Heart right ventricle (tissue), 16 donors: Measurements from ENCODE around the gene ZFYVE27. TPM values are rescaled to one million over a fixed set of nuclear protein-coding genes. Genes with fewer than 3 reads are reported as not detected.

Experiments
- ATAC-seq, 8 donors: fragments of 200-7000 bp; cut with Tn5 transposase; one replicate each; pipeline ENCODE4 v1.9.1; 2020; ENCODE audit warnings: mild to moderate bottlenecking in 8 of 8, moderate library complexity in 8 of 8, moderate number of reproducible peaks in 1 of 8
- DNase-seq, 2 donors: peaks; one replicate each; pipeline ENCODE4 v3.0.0-alpha.2; 2020
- H3K27ac ChIP-seq, 10 donors: fragments of 200-600 bp; sonication (generic) in 2 of 10; one replicate each; pipeline versions ENCODE4 v1.5.0 to v1.8.0; 2020 to 2022; ENCODE audit warnings: mild to moderate bottlenecking in 3 of 10
- H3K27me3 ChIP-seq, 7 donors: fragments of 200-600 bp; one replicate each; pipeline ENCODE4 v1.8.0; 2021 to 2022; ENCODE audit warnings: mild to moderate bottlenecking in 2 of 7
- H3K36me3 ChIP-seq, 9 donors: fragments of 200-600 bp; sonication (generic) in 1 of 9; one replicate each; pipeline versions ENCODE4 v1.5.0 to v1.8.0; 2020 to 2022; ENCODE audit warnings: mild to moderate bottlenecking in 2 of 9
- H3K4me1 ChIP-seq, 9 donors: fragments of 200-600 bp; sonication (generic) in 1 of 9; one replicate each; pipeline versions ENCODE4 v1.5.0 to v1.8.0; 2020 to 2022; ENCODE audit warnings: mild to moderate bottlenecking in 4 of 9
- H3K4me3 ChIP-seq, 10 donors: fragments of 200-600 bp; sonication (generic) in 2 of 10; one replicate each; pipeline versions ENCODE4 v1.5.0 to v1.8.0; 2020 to 2022; ENCODE audit warnings: mild to moderate bottlenecking in 7 of 10, moderate library complexity in 2 of 10
- H3K9me3 ChIP-seq, 11 donors: fragments of 200-600 bp in 10 of 11; sonication (generic) in 2 of 11; one replicate each; pipeline versions ENCODE4 v1.5.0 to v1.8.0; 2013 to 2022; ENCODE audit warnings: mild to moderate bottlenecking in 2 of 11, control low read depth in 1 of 11, moderate library complexity in 1 of 11
- CTCF ChIP-seq, 9 donors: fragments of 200-600 bp; sonication (generic) in 2 of 9; IDR thresholded peaks; one replicate each; pipeline versions ENCODE4 v1.5.0 to v1.8.0; 2021 to 2022; ENCODE audit warnings: antibody characterized with exemption in 9 of 9, mild to moderate bottlenecking in 5 of 9, moderate library complexity in 1 of 9
- WGBS, 2 donors: extraction: QIAGEN DNeasy Blood & Tissue Kit; methylation state at CpG; one replicate each; pipeline ENCODE4 v1.1.7; 2013; ENCODE audit warnings: inconsistent platforms in 1 of 2; 5-methylcytosine and 5-hydroxymethylcytosine counted together
- intact Hi-C, 10 donors: fragments of 100-400 bp; cut with DNase I; formaldehyde crosslinking; loops; one replicate each; pipeline versions ENCODE4 v1.11.1 to v1.14.2; 2022
- polyA plus RNA-seq, 2 donors: library from polyadenylated mRNA; stranded (reverse); fragments of 200-250 nt; gene quantifications; one replicate each; pipeline ENCODE4 v1.2.3, GENCODE V29; 2013
- total RNA-seq, 10 donors: library from RNA; stranded (reverse); fragmentation: NEBNext Ultra II Directional in 3 of 10; extraction: Animal tissue kit (Norgen Biotek cat#: 25700) in 3 of 10; gene quantifications; one replicate each; pipeline versions ENCODE4 v1.2.1 to v1.2.4, GENCODE V29; 2021 to 2023
- donor health status: Arrhythmogenic right ventricular cardiomyopathy.
- donor health status: ischemic (EF 13 %, LVEDD 7.1; RV severe dilation, severe dysfunction).
- donor health status: healthy with polysubstance abuse.
- donor health status: DM: no; HTN: yes; CAD: no.
- donor health status: DM: no; HTN: no; CAD: no.
- donor health status: ischemic (EF 25% LVEDD 6.9; RV normal size, moderate dysfunction).
- donor health status: ischemic (EF 25% LVEDD 5.7; RV mildly dilated, moderate dysfunction).
- donor health status: healthy.
- donor health status: DM: yes; HTN: yes; CAD: no.
- donor health status: Ischemic cardiomyopathy.
- donor health status: ischemic (EF 35%, LVEDD 5.7; RV mildly dilated, moderate dysfunction).
- donor health status: nonischemic (EF 11% LVEDD 7.7; RV severe dilation, severe dysfunction).
- donor health status: DM: yes; HTN: yes; CAD: no.
- donor health status: PGD.
- donor health status: ischemic (EF 29% LVEDD 5.4; RV normal size, mild dysfunction).
- donor health status: nonischemic (EF 23%, LVEDD 6.1; RV moderate dilation, normal function).

ZFYVE27 gene
- total and polyA plus RNA-seq, 12 donors = 7.5 to 17.6 (median 11.8) TPM

DNA sequence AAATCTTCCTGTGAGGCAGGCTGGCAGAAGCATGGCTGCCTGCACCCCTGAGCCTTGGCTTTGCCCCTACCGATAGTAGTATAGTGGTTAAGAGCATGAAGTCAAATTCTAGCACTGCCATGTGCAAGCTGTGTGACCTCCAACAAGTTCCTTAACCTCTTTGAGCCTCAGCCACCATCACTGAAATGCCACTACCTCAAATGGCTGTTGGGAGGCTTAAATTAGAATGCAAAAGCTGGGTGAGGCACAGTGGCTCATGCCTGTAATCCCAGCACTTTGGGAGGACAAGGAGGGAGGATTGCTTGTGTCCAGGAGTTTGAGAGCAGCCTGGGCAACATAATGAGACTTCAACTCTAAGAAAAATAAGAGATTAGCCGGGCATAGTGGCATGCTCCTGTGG, 26.5 kb downstream of the ZFYVE27 start:
- no peak overlapping the region for H3K4me3 ChIP-seq
- intact Hi-C loops = loop anchor here in 6 of 10 donors (5.0 to 10.0 kb wide), 6 partner anchors 101 to 439 kb away; partner anchors contain the start of gene CRTAC1 (in 1 of the 6)
- no peaks in the 10 kb centered on the region for H3K9me3 ChIP-seq
- DNase-seq (no peak), ATAC-seq (no peak)
- peaks cover 0 to 12% (median 0%) of the 10 kb centered on the region in 9 donors for H3K4me1 ChIP-seq
- 80 to 89% methylated on average over 2 of the region's 2 CpGs for WGBS, 2 donors
- no peaks in the 10 kb centered on the region for H3K27me3 ChIP-seq
- no peak overlapping the region for H3K27ac ChIP-seq
- TF ChIP-seq CTCF (IDR thresholded peaks at IDR 0.05) = no peak
- peaks cover 0 to 43% (median 10%) of the 10 kb centered on the region in 9 donors for H3K36me3 ChIP-seq

DNA sequence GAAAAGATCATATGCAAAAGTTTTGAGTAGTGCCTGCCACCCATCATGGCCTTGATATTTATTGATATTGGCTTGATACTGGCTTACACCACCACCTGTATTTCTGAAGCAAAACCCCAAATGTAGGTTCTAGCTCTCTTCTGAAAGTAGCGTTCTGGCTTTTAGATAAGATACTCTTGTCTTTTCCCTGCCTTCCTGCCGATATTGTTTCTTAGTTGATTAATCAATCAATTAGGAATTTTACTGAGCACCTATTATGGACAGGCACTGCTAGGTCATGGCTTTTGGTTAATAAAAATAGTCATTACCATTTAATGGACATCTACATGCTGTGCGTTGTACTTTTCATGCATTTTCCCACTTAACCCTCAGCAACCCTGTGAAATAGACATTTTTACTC, 27.0 kb downstream of the ZFYVE27 start:
- WGBS, 2 donors = 95% methylated on average over 3 of the region's 3 CpGs
- H3K27ac ChIP-seq = no peak overlapping the region
- no peak for DNase-seq

DNA sequence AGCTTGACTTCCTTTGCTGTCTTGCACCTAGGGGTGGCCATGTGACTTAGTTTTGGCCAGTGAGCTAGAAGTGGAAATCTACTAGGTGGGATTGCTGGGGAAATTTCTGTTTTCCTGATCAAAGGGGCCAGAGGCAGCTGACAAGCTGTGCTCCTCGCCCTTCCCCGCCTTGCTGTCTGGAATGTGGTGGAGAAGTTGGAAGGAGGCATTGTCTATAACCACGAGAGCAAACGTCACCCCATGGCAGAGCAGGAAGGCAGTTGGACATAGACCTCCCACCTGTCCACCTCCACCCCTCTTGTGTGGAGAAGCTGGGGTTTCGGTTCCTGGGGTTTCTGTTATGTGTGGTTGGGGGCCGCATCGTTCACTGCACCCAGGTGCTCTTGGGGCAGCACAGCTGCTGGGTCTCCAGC, 27.6 kb downstream of the ZFYVE27 start:
- intact Hi-C loops = loop anchor here in 6 of 10 donors (5.0 to 10.0 kb wide), 6 partner anchors 100 to 438 kb away; partner anchors contain the start of gene CRTAC1 (in 1 of the 6)
- no peak for ATAC-seq
- 76 to 82% methylated on average over 7 of the region's 7 CpGs for WGBS, 2 donors
- no peak for DNase-seq
- Histone ChIP-seq H3K36me3 (peaks cover 0 to 32% (median 4%) of the 10 kb centered on the region in 9 donors), H3K27me3 (peaks cover 0 to 7% (median under 1%) of the 10 kb centered on the region in 7 donors), H3K9me3 (no peaks in the 10 kb centered on the region), H3K4me3 (no peak overlapping the region), H3K27ac (no peak overlapping the region), H3K4me1 (peaks cover 0 to 11% (median 0%) of the 10 kb centered on the region in 9 donors)
- TF ChIP-seq CTCF (IDR thresholded peaks at IDR 0.05) = no peak

More for the DNA sequence above, 27.0 kb downstream of the ZFYVE27 start:
- Histone ChIP-seq H3K4me3 (no peak overlapping the region), H3K9me3 (no peaks in the 10 kb centered on the region), H3K4me1 (peaks cover 0 to 12% (median 0%) of the 10 kb centered on the region in 9 donors), H3K36me3 (peaks cover 0 to 37% (median 10%) of the 10 kb centered on the region in 9 donors), H3K27me3 (peaks cover 0 to 3% (median 0%) of the 10 kb centered on the region in 7 donors)
- intact Hi-C loops = loop anchor here in 6 of 10 donors (5.0 to 10.0 kb wide), 6 partner anchors 101 to 438 kb away; partner anchors contain the start of gene CRTAC1 (in 1 of the 6)
- no peak for ATAC-seq
- no peak for TF ChIP-seq CTCF (IDR thresholded peaks at IDR 0.05)

DNA sequence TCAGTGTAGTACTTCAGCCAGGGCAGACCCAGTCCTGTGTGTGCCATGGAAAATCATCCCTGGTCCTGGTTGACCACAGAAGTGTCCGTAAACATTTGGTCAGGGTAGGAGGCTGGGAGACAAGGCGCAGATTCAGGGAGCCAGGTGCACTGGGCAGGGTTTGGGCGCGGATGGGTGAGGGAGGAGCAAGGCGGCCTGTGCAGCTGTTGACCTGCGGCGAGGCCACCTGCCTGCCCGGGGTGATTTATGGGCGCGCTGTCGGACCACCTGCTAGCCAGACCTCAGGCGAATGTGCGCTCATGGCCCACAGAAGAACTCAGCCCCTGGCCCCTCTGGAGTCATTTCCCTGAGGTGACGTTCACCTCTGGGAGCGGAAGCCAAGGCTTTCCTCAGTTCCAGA, 28.3 kb downstream of the ZFYVE27 start:
- WGBS, 2 donors = 97% methylated on average over 15 of the region's 15 CpGs
- intact Hi-C loops = loop anchor here in 3 of 10 donors (10.0 kb wide), 3 partner anchors 100 to 280 kb away; partner anchors contain the start of gene CRTAC1 (in 1 of the 3)

More for the DNA sequence above, 28.3 kb downstream of the ZFYVE27 start:
- Histone ChIP-seq H3K36me3 (peaks cover 0 to 25% (median 0%) of the 10 kb centered on the region in 9 donors), H3K4me1 (peaks cover 0 to 11% (median 0%) of the 10 kb centered on the region in 9 donors), H3K27me3 (peaks cover 0 to 14% (median 7%) of the 10 kb centered on the region in 7 donors), H3K27ac (no peak overlapping the region), H3K4me3 (no peak overlapping the region), H3K9me3 (no peaks in the 10 kb centered on the region)
- ATAC-seq (no peak), DNase-seq (no peak)
- TF ChIP-seq CTCF (IDR thresholded peaks at IDR 0.05) = no peak
